HEK293 (cell line): Measurements from ENCODE around the gene TTLL13.

Experiments
- CTCF ChIA-PET: fragments of 350-600 bp; formaldehyde crosslinking; extraction: SDS; loops from one replicate; lab custom pipeline; 2021; ENCODE audit warnings: antibody characterized with exemption; lab: Yijun Ruan, JAX
- POLR2A ChIA-PET: fragments of 300-600 bp; formaldehyde crosslinking; extraction: SDS; loops from one replicate; lab custom pipeline; 2020; ENCODE audit warnings: antibody characterized with exemption, inconsistent platforms; lab: Yijun Ruan, JAX
- H3K27ac ChIP-seq: fragments of 200-500 bp; sonication (Bioruptor generic); 2 replicates; pipeline ENCODE4 v1.5.1; 2014; ENCODE audit warnings: low read depth, low read length, control low read depth, inconsistent platforms; ENCODE audit errors: extremely low read depth
- H3K36me3 ChIP-seq, 2 experiments: fragments of 200-500 bp in 1 of 2; sonication (Bioruptor generic) in 1 of 2; 1 replicate in 1 of 2; 2 replicates in 1 of 2; pipeline ENCODE4 v1.5.1; 2014 to 2017; ENCODE audit warnings: inconsistent platforms in 2 of 2, low read length in 2 of 2; ENCODE audit not compliant: control insufficient read depth in 2 of 2, insufficient read depth in 1 of 2
- H3K4me1 ChIP-seq: fragments of 200-500 bp; sonication (Bioruptor generic); 2 replicates; pipeline ENCODE4 v1.5.1; 2014; ENCODE audit warnings: mild to moderate bottlenecking, low read length, inconsistent platforms; ENCODE audit not compliant: control insufficient read depth, insufficient read depth
- H3K4me3 ChIP-seq: 2 replicates; pipeline ENCODE4 v1.5.1; 2011; ENCODE audit warnings: low read depth, mild to moderate bottlenecking, control low read depth, low read length, moderate library complexity
- H3K9me3 ChIP-seq: fragments of 200-500 bp; sonication (Bioruptor generic); 2 replicates; pipeline ENCODE4 v1.5.1; 2014; ENCODE audit warnings: low read depth, low read length, inconsistent platforms; ENCODE audit not compliant: control insufficient read depth, insufficient read depth
- GLIS2 ChIP-seq: fragments of 450-650 bp; formaldehyde crosslinking; IDR thresholded peaks from 2 replicates; pipeline ENCODE4 v1.5.1; 2016; ENCODE audit warnings: missing biosample characterization, missing genetic modification characterization
- YY1 ChIP-seq: fragments of 450-650 bp; formaldehyde crosslinking; IDR thresholded peaks from 2 replicates; pipeline ENCODE4 v1.5.1; 2018; ENCODE audit warnings: missing biosample characterization, missing genetic modification characterization
- YY2 ChIP-seq: fragments of 450-650 bp; formaldehyde crosslinking; IDR thresholded peaks from 2 replicates; pipeline ENCODE4 v1.5.1; 2016; ENCODE audit warnings: missing biosample characterization, missing genetic modification characterization
- ZBTB20 ChIP-seq: fragments of 450-650 bp; formaldehyde crosslinking; IDR thresholded peaks from 2 replicates; pipeline ENCODE4 v1.5.1; 2016; ENCODE audit warnings: missing biosample characterization, missing genetic modification characterization
- ZEB2 ChIP-seq: fragments of 450-650 bp; formaldehyde crosslinking; IDR thresholded peaks from 2 replicates; pipeline ENCODE4 v1.5.1; 2016; ENCODE audit warnings: missing biosample characterization, missing genetic modification characterization
- ZNF169 ChIP-seq: fragments of 450-650 bp; formaldehyde crosslinking; IDR thresholded peaks from 2 replicates; pipeline ENCODE4 v1.5.1; 2016; ENCODE audit warnings: missing biosample characterization, missing genetic modification characterization
- ZNF211 ChIP-seq: fragments of 450-650 bp; formaldehyde crosslinking; IDR thresholded peaks from 2 replicates; pipeline ENCODE4 v1.5.1; 2016; ENCODE audit warnings: low read depth, missing biosample characterization, missing genetic modification characterization
- ZNF335 ChIP-seq: fragments of 450-650 bp; formaldehyde crosslinking; conservative IDR thresholded peaks from 2 replicates; pipeline ENCODE4 v1.5.1; 2016; ENCODE audit warnings: missing biosample characterization, missing genetic modification characterization
- ZNF366 ChIP-seq: fragments of 450-650 bp; formaldehyde crosslinking; conservative IDR thresholded peaks from 2 replicates; pipeline ENCODE4 v1.5.1; 2016; ENCODE audit warnings: missing biosample characterization, missing genetic modification characterization
- ZNF521 ChIP-seq: fragments of 450-650 bp; formaldehyde crosslinking; IDR thresholded peaks from 2 replicates; pipeline ENCODE4 v1.5.1; 2017; ENCODE audit warnings: missing biosample characterization, mild to moderate bottlenecking, missing genetic modification characterization
- ZNF558 ChIP-seq: fragments of 450-650 bp; formaldehyde crosslinking; IDR thresholded peaks from 2 replicates; pipeline ENCODE4 v1.5.1; 2016; ENCODE audit warnings: missing biosample characterization, missing genetic modification characterization
- ZNF776 ChIP-seq: fragments of 450-650 bp; formaldehyde crosslinking; IDR thresholded peaks from 2 replicates; pipeline ENCODE4 v1.5.0; 2017; ENCODE audit warnings: missing biosample characterization, missing genetic modification characterization, borderline replicate concordance
- TF ChIP-seq, protein P1 (sequence below): fragments of 450-650 bp; formaldehyde crosslinking; IDR thresholded peaks from 2 replicates; pipeline ENCODE4 v1.5.1; 2017; ENCODE audit warnings: missing biosample characterization, missing genetic modification characterization
- TF ChIP-seq, protein P2 (sequence below): fragments of 450-650 bp; formaldehyde crosslinking; IDR thresholded peaks from 2 replicates; pipeline ENCODE4 v1.5.1; 2016; ENCODE audit warnings: missing biosample characterization, missing genetic modification characterization, borderline replicate concordance
- TF ChIP-seq, protein P3 (sequence below): fragments of 450-650 bp; formaldehyde crosslinking; IDR thresholded peaks from 2 replicates; pipeline ENCODE4 v1.5.0; 2017; ENCODE audit warnings: missing biosample characterization, missing genetic modification characterization, borderline replicate concordance
- TF ChIP-seq, protein P4 (sequence below): fragments of 450-650 bp; formaldehyde crosslinking; IDR thresholded peaks from 2 replicates; pipeline ENCODE4 v1.5.1; 2017; ENCODE audit warnings: missing biosample characterization, missing genetic modification characterization

The TTLL13 gene

DNA sequence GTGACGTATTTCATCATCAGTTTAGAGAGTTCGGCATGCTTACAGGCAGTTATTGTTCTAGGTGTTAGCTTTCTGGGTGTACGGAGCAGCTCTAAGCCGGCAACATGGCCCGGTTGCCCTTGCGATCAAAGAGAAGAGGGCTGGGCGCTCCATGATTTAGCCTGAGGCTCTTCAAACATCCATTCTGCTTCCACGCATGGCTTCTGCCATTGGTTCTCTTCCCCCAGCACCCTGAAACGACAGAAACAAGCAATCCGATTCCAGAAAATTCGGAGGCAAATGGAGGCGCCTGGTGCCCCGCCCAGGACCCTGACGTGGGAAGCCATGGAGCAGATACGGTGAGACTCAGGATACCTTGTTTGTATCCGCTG, 16.7 kb downstream of the TTLL13 start:
- Histone ChIP-seq H3K27ac (peak overlapping the region; percentile 89), H3K4me1 (peaks cover 10% of the 10 kb centered on the region; the same call in 1 of the 2 replicates), H3K36me3 (peaks cover 35% of the 10 kb centered on the region in 2 experiments), H3K9me3 (no peaks in the 10 kb centered on the region), H3K4me3 (peak overlapping the region; percentile 73)
- TF ChIP-seq YY2 (tag by site-specific recombination) (peak; percentile 21; the same call in 1 of the 2 replicates), ZNF558 (tag by site-specific recombination) (no peak), ZNF366 (tag by site-specific recombination) (no peak; the same call in 1 of the 2 replicates), ZBTB20 (0 out of 2 replicates have a peak, but pooled peaks have one; percentile 16), ZNF169 (tag by site-specific recombination) (no peak), GLIS2 (tag by site-specific recombination) (no peak), ZNF521 (tag by site-specific recombination) (no peak), ZNF776 (tag by site-specific recombination) (no peak), ZNF211 (no peak), YY1 (tag by site-specific recombination) (0 out of 2 replicates have a peak, but pooled peaks have one; percentile 12), ZEB2 (tag by site-specific recombination) (no peak), ZNF335 (peak; percentile 63)
- TF ChIP-seq, protein P1, sequence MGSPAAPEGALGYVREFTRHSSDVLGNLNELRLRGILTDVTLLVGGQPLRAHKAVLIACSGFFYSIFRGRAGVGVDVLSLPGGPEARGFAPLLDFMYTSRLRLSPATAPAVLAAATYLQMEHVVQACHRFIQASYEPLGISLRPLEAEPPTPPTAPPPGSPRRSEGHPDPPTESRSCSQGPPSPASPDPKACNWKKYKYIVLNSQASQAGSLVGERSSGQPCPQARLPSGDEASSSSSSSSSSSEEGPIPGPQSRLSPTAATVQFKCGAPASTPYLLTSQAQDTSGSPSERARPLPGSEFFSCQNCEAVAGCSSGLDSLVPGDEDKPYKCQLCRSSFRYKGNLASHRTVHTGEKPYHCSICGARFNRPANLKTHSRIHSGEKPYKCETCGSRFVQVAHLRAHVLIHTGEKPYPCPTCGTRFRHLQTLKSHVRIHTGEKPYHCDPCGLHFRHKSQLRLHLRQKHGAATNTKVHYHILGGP (tag by site-specific recombination) = no peak
- TF ChIP-seq, protein P2, sequence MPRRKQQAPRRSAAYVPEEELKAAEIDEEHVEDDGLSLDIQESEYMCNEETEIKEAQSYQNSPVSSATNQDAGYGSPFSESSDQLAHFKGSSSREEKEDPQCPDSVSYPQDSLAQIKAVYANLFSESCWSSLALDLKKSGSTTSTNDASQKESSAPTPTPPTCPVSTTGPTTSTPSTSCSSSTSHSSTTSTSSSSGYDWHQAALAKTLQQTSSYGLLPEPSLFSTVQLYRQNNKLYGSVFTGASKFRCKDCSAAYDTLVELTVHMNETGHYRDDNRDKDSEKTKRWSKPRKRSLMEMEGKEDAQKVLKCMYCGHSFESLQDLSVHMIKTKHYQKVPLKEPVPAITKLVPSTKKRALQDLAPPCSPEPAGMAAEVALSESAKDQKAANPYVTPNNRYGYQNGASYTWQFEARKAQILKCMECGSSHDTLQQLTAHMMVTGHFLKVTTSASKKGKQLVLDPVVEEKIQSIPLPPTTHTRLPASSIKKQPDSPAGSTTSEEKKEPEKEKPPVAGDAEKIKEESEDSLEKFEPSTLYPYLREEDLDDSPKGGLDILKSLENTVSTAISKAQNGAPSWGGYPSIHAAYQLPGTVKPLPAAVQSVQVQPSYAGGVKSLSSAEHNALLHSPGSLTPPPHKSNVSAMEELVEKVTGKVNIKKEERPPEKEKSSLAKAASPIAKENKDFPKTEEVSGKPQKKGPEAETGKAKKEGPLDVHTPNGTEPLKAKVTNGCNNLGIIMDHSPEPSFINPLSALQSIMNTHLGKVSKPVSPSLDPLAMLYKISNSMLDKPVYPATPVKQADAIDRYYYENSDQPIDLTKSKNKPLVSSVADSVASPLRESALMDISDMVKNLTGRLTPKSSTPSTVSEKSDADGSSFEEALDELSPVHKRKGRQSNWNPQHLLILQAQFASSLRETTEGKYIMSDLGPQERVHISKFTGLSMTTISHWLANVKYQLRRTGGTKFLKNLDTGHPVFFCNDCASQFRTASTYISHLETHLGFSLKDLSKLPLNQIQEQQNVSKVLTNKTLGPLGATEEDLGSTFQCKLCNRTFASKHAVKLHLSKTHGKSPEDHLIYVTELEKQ (tag by site-specific recombination) = no peak
- TF ChIP-seq, protein P3, sequence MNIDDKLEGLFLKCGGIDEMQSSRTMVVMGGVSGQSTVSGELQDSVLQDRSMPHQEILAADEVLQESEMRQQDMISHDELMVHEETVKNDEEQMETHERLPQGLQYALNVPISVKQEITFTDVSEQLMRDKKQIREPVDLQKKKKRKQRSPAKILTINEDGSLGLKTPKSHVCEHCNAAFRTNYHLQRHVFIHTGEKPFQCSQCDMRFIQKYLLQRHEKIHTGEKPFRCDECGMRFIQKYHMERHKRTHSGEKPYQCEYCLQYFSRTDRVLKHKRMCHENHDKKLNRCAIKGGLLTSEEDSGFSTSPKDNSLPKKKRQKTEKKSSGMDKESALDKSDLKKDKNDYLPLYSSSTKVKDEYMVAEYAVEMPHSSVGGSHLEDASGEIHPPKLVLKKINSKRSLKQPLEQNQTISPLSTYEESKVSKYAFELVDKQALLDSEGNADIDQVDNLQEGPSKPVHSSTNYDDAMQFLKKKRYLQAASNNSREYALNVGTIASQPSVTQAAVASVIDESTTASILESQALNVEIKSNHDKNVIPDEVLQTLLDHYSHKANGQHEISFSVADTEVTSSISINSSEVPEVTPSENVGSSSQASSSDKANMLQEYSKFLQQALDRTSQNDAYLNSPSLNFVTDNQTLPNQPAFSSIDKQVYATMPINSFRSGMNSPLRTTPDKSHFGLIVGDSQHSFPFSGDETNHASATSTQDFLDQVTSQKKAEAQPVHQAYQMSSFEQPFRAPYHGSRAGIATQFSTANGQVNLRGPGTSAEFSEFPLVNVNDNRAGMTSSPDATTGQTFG (tag by site-specific recombination) = no peak
- TF ChIP-seq, protein P4, sequence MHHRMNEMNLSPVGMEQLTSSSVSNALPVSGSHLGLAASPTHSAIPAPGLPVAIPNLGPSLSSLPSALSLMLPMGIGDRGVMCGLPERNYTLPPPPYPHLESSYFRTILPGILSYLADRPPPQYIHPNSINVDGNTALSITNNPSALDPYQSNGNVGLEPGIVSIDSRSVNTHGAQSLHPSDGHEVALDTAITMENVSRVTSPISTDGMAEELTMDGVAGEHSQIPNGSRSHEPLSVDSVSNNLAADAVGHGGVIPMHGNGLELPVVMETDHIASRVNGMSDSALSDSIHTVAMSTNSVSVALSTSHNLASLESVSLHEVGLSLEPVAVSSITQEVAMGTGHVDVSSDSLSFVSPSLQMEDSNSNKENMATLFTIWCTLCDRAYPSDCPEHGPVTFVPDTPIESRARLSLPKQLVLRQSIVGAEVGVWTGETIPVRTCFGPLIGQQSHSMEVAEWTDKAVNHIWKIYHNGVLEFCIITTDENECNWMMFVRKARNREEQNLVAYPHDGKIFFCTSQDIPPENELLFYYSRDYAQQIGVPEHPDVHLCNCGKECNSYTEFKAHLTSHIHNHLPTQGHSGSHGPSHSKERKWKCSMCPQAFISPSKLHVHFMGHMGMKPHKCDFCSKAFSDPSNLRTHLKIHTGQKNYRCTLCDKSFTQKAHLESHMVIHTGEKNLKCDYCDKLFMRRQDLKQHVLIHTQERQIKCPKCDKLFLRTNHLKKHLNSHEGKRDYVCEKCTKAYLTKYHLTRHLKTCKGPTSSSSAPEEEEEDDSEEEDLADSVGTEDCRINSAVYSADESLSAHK (tag by site-specific recombination) = no peak
- POLR2A ChIA-PET = interaction anchor here (0.6 to 4.3 kb wide), 5 partner anchors 14 to 661 kb away, joined by 3 to 26 read pairs (median 4); partner anchors contain the start of genes CIB1, GDPGP1 and TTLL13
- CTCF ChIA-PET = interaction anchor here (0.6 to 1.0 kb wide), 3 partner anchors 16 to 76 kb away, joined by 3 read pairs; partner anchors contain the start of gene TTLL13
